HG03045 (cell line): ENCODE data around the gene DNAH2.

ENCODE experiments used
- ATAC-seq: cut with Tn5 transposase; IDR thresholded peaks from one replicate; pipeline ENCODE4 v1.9.1; 2021; ENCODE audit warnings: mild to moderate bottlenecking, moderate library complexity; ENCODE audit not compliant: unreplicated experiment

DNAH2 gene

GRCh38 chr17:7837408-7838088 is 120.0 kb downstream of the DNAH2 start:
- ATAC-seq, result no peak

- no peak for ATAC-seq
Measured at GRCh38 chr17:7838090-7839075, 120.8 kb downstream of the DNAH2 start.

GRCh38 chr17:7839190-7839875 is 121.8 kb downstream of the DNAH2 start:
- ATAC-seq, result no peak

- no peak for ATAC-seq
Measured at GRCh38 chr17:7839876-7840261, 122.3 kb downstream of the DNAH2 start.

- ATAC-seq, result no peak
Measured at GRCh38 chr17:7840441-7840840, 122.9 kb downstream of the DNAH2 start.

- ATAC-seq, result no peak
Measured at GRCh38 chr17:7840875-7841274, 123.3 kb downstream of the DNAH2 start.

- peak; percentile 9 for ATAC-seq
Measured at GRCh38 chr17:7841396-7841914, 123.9 kb downstream of the DNAH2 start.

- ATAC-seq, result peak; percentile 7
Measured at GRCh38 chr17:7841915-7842379, 124.4 kb downstream of the DNAH2 start.

GRCh38 chr17:7842380-7843256 is 125.1 kb downstream of the DNAH2 start:
- ATAC-seq, result peak; percentile 27

GRCh38 chr17:7843257-7843535 is 125.7 kb downstream of the DNAH2 start:
- ATAC-seq, result peak; percentile 2

GRCh38 chr17:7843536-7844291 is 126.2 kb downstream of the DNAH2 start:
- ATAC-seq, result peak; percentile 31

- ATAC-seq, result peak; percentile 45
Measured at GRCh38 chr17:7844292-7845154, 127.0 kb downstream of the DNAH2 start.

- ATAC-seq, result no peak
Measured at GRCh38 chr17:7845359-7846062, 128.0 kb downstream of the DNAH2 start.

- ATAC-seq, result no peak
Measured at GRCh38 chr17:7846063-7846735, 128.7 kb downstream of the DNAH2 start.

GRCh38 chr17:7846765-7847661 is 129.5 kb downstream of the DNAH2 start:
- ATAC-seq, result no peak

GRCh38 chr17:7848131-7848579 is 130.6 kb downstream of the DNAH2 start:
- ATAC-seq, result no peak
